SIG-M5 (cell line): ENCODE measurements around the gene NMNAT2.
"Not testable (repeated sequence)": the region's sequence is repeated elsewhere in the genome, so short reads cannot be mapped to it uniquely, and the experiment has no call there.

Source experiments
- DNase-seq: peaks from one replicate; lab custom pipeline; 2025; lab: John Stamatoyannopoulos, UW

NMNAT2 gene

GRCh38 chr1:183416850-183417771, 1.1 kb downstream of the NMNAT2 start:
- no peak for DNase-seq

GRCh38 chr1:183414365-183414764, 3.8 kb downstream of the NMNAT2 start:
- no peak for DNase-seq

- DNase-seq = no peak
These were observed 7.1 kb downstream of the NMNAT2 start for GRCh38 chr1:183411091-183411490.

GRCh38 chr1:183407961-183408360, 10.2 kb downstream of the NMNAT2 start:
- no peak for DNase-seq

GRCh38 chr1:183407474-183407873, 10.7 kb downstream of the NMNAT2 start:
- no peak for DNase-seq

- no peak for DNase-seq
These were observed 13.7 kb downstream of the NMNAT2 start for GRCh38 chr1:183404476-183404875.

- no peak for DNase-seq
These were observed 14.7 kb downstream of the NMNAT2 start for GRCh38 chr1:183403498-183403897.

GRCh38 chr1:183401565-183401964, 16.6 kb downstream of the NMNAT2 start:
- not testable (repeated sequence) for DNase-seq

- no peak for DNase-seq
These were observed 23.7 kb downstream of the NMNAT2 start for GRCh38 chr1:183394435-183394834.

- DNase-seq = no peak
These were observed 26.3 kb downstream of the NMNAT2 start for GRCh38 chr1:183391863-183392262.

- DNase-seq = no peak
These were observed 27.6 kb downstream of the NMNAT2 start for GRCh38 chr1:183390561-183390960.

- DNase-seq = no peak
These were observed 29.4 kb downstream of the NMNAT2 start for GRCh38 chr1:183388735-183389134.

GRCh38 chr1:183385340-183386144, 32.6 kb downstream of the NMNAT2 start:
- DNase-seq = no peak

GRCh38 chr1:183379951-183380350, 38.2 kb downstream of the NMNAT2 start:
- no peak for DNase-seq

GRCh38 chr1:183375381-183375780, 42.8 kb downstream of the NMNAT2 start:
- no peak for DNase-seq

- no peak for DNase-seq
These were observed 43.4 kb downstream of the NMNAT2 start for GRCh38 chr1:183374825-183375224.

- DNase-seq = no peak
These were observed 45.5 kb downstream of the NMNAT2 start for GRCh38 chr1:183372586-183373230.

- no peak for DNase-seq
These were observed 47.7 kb downstream of the NMNAT2 start for GRCh38 chr1:183370399-183371058.

GRCh38 chr1:183368213-183369108, 49.7 kb downstream of the NMNAT2 start:
- DNase-seq = no peak

- DNase-seq = no peak
These were observed 52.1 kb downstream of the NMNAT2 start for GRCh38 chr1:183366116-183366515.

GRCh38 chr1:183365676-183366075, 52.5 kb downstream of the NMNAT2 start:
- no peak for DNase-seq
